GM20000 (cell line): ENCODE data around the gene SEPTIN3.

Experiments used
- DNase-seq: peaks from one replicate; pipeline ENCODE4 v3.0.0; 2012; ENCODE audit warnings: low spot score
- CTCF ChIP-seq: IDR thresholded peaks from 2 replicates; pipeline ENCODE4 v1.5.1; 2012; ENCODE audit warnings: mild to moderate bottlenecking, control low read depth; ENCODE audit errors: extremely low read depth, missing control alignments

The SEPTIN3 gene

GRCh38 chr22:41992496-41992895 lies 23.3 kb downstream of the SEPTIN3 start:
- DNase-seq = no peak
- TF ChIP-seq CTCF = no peak

- TF ChIP-seq CTCF = no peak
- DNase-seq = no peak
Measured at GRCh38 chr22:41995211-41995610, 26.0 kb downstream of the SEPTIN3 start.

- DNase-seq = no peak
- no peak for TF ChIP-seq CTCF
Measured at GRCh38 chr22:41996826-41997225, 27.6 kb downstream of the SEPTIN3 start.

GRCh38 chr22:41998361-41999261 lies 29.4 kb downstream of the SEPTIN3 start, which contains the start of gene WBP2NL:
WBP2NL (plus strand) TSS chr22:41998788; CDS start chr22:41998819, 31 bp downstream.
- peak; percentile 97 for DNase-seq
- no peak for TF ChIP-seq CTCF

GRCh38 chr22:42000466-42000865 lies 31.2 kb downstream of the SEPTIN3 start:
- no peak for TF ChIP-seq CTCF
- no peak for DNase-seq

- DNase-seq = no peak
- no peak for TF ChIP-seq CTCF
Measured at GRCh38 chr22:42001121-42001520, 31.9 kb downstream of the SEPTIN3 start.

GRCh38 chr22:42001706-42002105 lies 32.5 kb downstream of the SEPTIN3 start:
- DNase-seq = no peak
- no peak for TF ChIP-seq CTCF
